Endothelial cell of umbilical vein (primary cell): ENCODE data around the gene RYR3. TPM values are rescaled to one million over a fixed set of nuclear protein-coding genes. Genes with fewer than 3 reads are reported as not detected.

Source experiments
- BruUV-seq: library from RNA; stranded (reverse); fragments of 400-500 nt; replicated peaks from 2 replicates; lab custom pipeline; 2021; lab: Mats Ljungman, UMichigan
- CTCF ChIA-PET: fragments of 300-600, 350-600 bp; sonication (Branson Sonifier 250); formaldehyde crosslinking; loops from one replicate; lab custom pipeline; 2021; ENCODE audit warnings: antibody characterized with exemption, inconsistent platforms; lab: Charles Lee
- POLR2A ChIA-PET: fragments of 300-600, 350-600 bp; sonication (Branson Sonifier 250); formaldehyde crosslinking; loops from one replicate; lab custom pipeline; 2021; ENCODE audit warnings: antibody characterized with exemption, inconsistent platforms; lab: Charles Lee
- DNase-seq: peaks from one replicate; pipeline ENCODE4 v3.0.0-alpha.2; 2011; ENCODE audit warnings: low read depth, low spot score
- FAIRE-seq: peaks from 2 replicates; lab custom pipeline; 2011; peaks lifted over from hg19 to GRCh38; lab: Jason Lieb, UNC
- H2AFZ ChIP-seq: 2 replicates; pipeline ENCODE4 v1.6.0; 2012; ENCODE audit warnings: low read depth, low read length, control low read depth, inconsistent platforms
- H3K27ac ChIP-seq: 2 replicates; pipeline ENCODE4 v1.5.1; 2011; ENCODE audit warnings: low read depth, mild to moderate bottlenecking, control low read depth, low read length, moderate library complexity; ENCODE audit not compliant: insufficient read depth
- H3K27me3 ChIP-seq, 2 experiments: 2 replicates each; pipeline versions ENCODE4 v1.6.0 to v1.6.1; 2011; ENCODE audit warnings: low read length in 2 of 2, mixed read lengths in 1 of 2; ENCODE audit not compliant: control insufficient read depth in 2 of 2, insufficient read depth in 2 of 2
- H3K36me3 ChIP-seq, 2 experiments: 2 replicates in 1 of 2; 3 replicates in 1 of 2; pipeline ENCODE4 v1.5.1; 2011; ENCODE audit warnings: low read length in 2 of 2, mild to moderate bottlenecking in 1 of 2, moderate library complexity in 1 of 2; ENCODE audit not compliant: control insufficient read depth in 2 of 2, insufficient read depth in 2 of 2; ENCODE audit errors: extremely low read depth in 1 of 2
- H3K4me1 ChIP-seq: 3 replicates; pipeline ENCODE4 v1.5.1; 2011; ENCODE audit warnings: mild to moderate bottlenecking, low read length; ENCODE audit not compliant: control insufficient read depth, insufficient read depth; ENCODE audit errors: extremely low read depth
- H3K4me2 ChIP-seq: 2 replicates; pipeline ENCODE4 v1.6.1; 2011; ENCODE audit warnings: low read length, control low read depth, mixed read lengths; ENCODE audit not compliant: insufficient read depth
- H3K4me3 ChIP-seq, 3 experiments: fragments of 200-600 bp in 1 of 3; sonication (generic), shearing (Covaris generic) in 1 of 3; replicated peaks in 1 of 3; 2 replicates each; pipeline ENCODE4 v1.5.1; 2011 to 2016; ENCODE audit warnings: control low read depth in 3 of 3, low read length in 3 of 3, mild to moderate bottlenecking in 2 of 3, inconsistent platforms in 1 of 3, low read depth in 1 of 3, moderate library complexity in 1 of 3; ENCODE audit not compliant: insufficient read depth in 1 of 3
- H3K79me2 ChIP-seq: 2 replicates; pipeline ENCODE4 v1.6.0; 2012; ENCODE audit warnings: low read length, inconsistent platforms; ENCODE audit not compliant: control insufficient read depth, insufficient read depth
- H3K9ac ChIP-seq: replicated peaks from 2 replicates; pipeline ENCODE3; 2011; ENCODE audit warnings: low read length, control low read depth; ENCODE audit not compliant: insufficient read depth; ENCODE audit errors: extremely low read depth
- H3K9me1 ChIP-seq: replicated peaks from 3 replicates; pipeline ENCODE4 v1.6.0; 2011; ENCODE audit warnings: mild to moderate bottlenecking, low read length; ENCODE audit not compliant: control insufficient read depth, insufficient read depth; ENCODE audit errors: extremely low read depth
- H3K9me3 ChIP-seq: replicated peaks from 2 replicates; pipeline ENCODE4 v1.5.1; 2012; ENCODE audit warnings: low read length, inconsistent platforms; ENCODE audit not compliant: control insufficient read depth, insufficient read depth
- H4K20me1 ChIP-seq: replicated peaks from 2 replicates; pipeline ENCODE3; 2011; ENCODE audit warnings: mild to moderate bottlenecking, low read length; ENCODE audit not compliant: control insufficient read depth, insufficient read depth; ENCODE audit errors: extremely low read depth
- EZH2 ChIP-seq: IDR thresholded peaks from 2 replicates; pipeline ENCODE4 v1.6.1; 2012; ENCODE audit warnings: borderline replicate concordance, low read depth, mild to moderate bottlenecking, moderate library complexity, low read length, inconsistent platforms; ENCODE audit not compliant: severe bottlenecking
- FOS ChIP-seq: IDR thresholded peaks from 2 replicates; pipeline ENCODE4 v1.6.1; 2011; ENCODE audit warnings: mild to moderate bottlenecking, low read length, moderate library complexity, borderline replicate concordance; ENCODE audit not compliant: insufficient read depth
- GATA2 ChIP-seq: IDR thresholded peaks from 2 replicates; pipeline ENCODE4 v1.7.0; 2011; ENCODE audit warnings: low read depth, mild to moderate bottlenecking, moderate library complexity, mixed read lengths, low read length; ENCODE audit not compliant: insufficient read length, insufficient read depth
- JUN ChIP-seq: IDR thresholded peaks from 2 replicates; pipeline ENCODE4 v1.6.1; 2011; ENCODE audit warnings: borderline replicate concordance, low read depth; ENCODE audit not compliant: insufficient read length, insufficient read depth
- MYC ChIP-seq: IDR thresholded peaks from one replicate; pipeline ENCODE4 v1.6.1; 2011; ENCODE audit warnings: mild to moderate bottlenecking, low read depth, low read length
- dilution Hi-C: fragments of 300-500 bp; cut with MboI; formaldehyde crosslinking; loops from one replicate; pipeline ENCODE4 v1.15.0; 2019; ENCODE audit warnings: low sequenced_read_pairs; ENCODE audit not compliant: extremely low pct_ligation_motif_present
- intact Hi-C: fragments of 100-400 bp; cut with micrococcal nuclease; formaldehyde crosslinking; loops from one replicate; pipeline ENCODE4 v1.10.0; 2022
- polyA plus RNA-seq, 4 experiments: library from polyadenylated mRNA; depleted of rRNA in 3 of 4; stranded (reverse) in 3 of 4; unstranded in 1 of 4; fragments of >200 nt; gene quantifications; 2 replicates each; pipeline versions ENCODE4 v1.2.1 to v1.2.3, GENCODE V29; 2011 to 2012; ENCODE audit warnings: missing spikeins in 1 of 4
- total RNA-seq: library from RNA; stranded (reverse); gene quantifications from 2 replicates; pipeline ENCODE4 v1.2.3, GENCODE V29; 2021
- TF ChIP-seq, protein P1 (sequence below): IDR thresholded peaks from 2 replicates; pipeline ENCODE4 v1.6.1; 2011; ENCODE audit not compliant: insufficient read depth, insufficient read length
- TF ChIP-seq, protein P2 (sequence below), 2 donors: IDR thresholded peaks; 1 replicate in 1 of 2; 2 replicates in 1 of 2; pipeline ENCODE4 v1.5.1; 2011; ENCODE audit warnings: low read length in 2 of 2, mild to moderate bottlenecking in 2 of 2, moderate library complexity in 2 of 2, control low read depth in 1 of 2, inconsistent platforms in 1 of 2, low read depth in 1 of 2; ENCODE audit not compliant: insufficient read depth in 1 of 2; ENCODE audit errors: extremely low read depth in 1 of 2

RYR3 gene
- total and polyA plus RNA-seq, 2 donors (not counting 3 experiments of a cell fraction or from before 2014, with no cell fraction given): not detected

DNA sequence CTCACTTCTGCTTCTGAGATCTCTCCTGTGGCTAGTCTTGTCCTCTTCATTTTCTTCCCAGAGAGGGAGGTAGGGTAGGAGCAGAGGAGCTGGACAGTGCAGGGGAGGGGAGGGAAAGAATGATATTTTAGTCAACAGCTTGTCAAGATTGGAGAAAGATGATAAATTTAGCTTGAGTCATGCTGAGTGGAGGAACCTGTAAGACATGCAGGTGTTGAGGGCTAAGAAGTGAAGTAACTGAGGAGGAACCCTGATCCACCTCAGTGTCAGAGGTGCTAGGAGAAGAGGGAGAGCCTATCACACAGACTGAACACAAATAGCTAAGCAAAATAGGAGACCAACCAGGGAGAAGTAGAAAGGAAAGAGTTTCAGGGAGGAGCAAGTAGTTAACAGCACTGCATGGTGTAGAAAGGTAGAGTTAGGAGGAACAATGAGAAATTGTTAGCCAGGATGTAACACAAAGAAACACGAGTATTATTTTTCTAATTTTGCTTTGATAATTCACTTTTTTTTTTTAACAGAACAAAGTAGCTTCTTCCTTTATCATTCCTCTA is 549.3 kb downstream of the RYR3 start:
- no peak for DNase-seq

More for the DNA sequence above, 549.3 kb downstream of the RYR3 start:
- H3K27ac ChIP-seq: no peak overlapping the region
- H3K4me2 ChIP-seq: no peak overlapping the region
- H3K36me3 ChIP-seq: no peaks in the 10 kb centered on the region
- no peaks in the 10 kb centered on the region for H3K4me1 ChIP-seq
- H3K9me3 ChIP-seq: no peaks in the 10 kb centered on the region
- intact Hi-C loops (no loop called here), dilution Hi-C loops (no loop called here)
- no peak for TF ChIP-seq FOS
- no peak for TF ChIP-seq EZH2
- no peak for TF ChIP-seq MYC
- TF ChIP-seq GATA2: no peak
- TF ChIP-seq, protein P1, sequence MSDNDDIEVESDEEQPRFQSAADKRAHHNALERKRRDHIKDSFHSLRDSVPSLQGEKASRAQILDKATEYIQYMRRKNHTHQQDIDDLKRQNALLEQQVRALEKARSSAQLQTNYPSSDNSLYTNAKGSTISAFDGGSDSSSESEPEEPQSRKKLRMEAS: no peak
- no peak for TF ChIP-seq JUN
- TF ChIP-seq, protein P2, sequence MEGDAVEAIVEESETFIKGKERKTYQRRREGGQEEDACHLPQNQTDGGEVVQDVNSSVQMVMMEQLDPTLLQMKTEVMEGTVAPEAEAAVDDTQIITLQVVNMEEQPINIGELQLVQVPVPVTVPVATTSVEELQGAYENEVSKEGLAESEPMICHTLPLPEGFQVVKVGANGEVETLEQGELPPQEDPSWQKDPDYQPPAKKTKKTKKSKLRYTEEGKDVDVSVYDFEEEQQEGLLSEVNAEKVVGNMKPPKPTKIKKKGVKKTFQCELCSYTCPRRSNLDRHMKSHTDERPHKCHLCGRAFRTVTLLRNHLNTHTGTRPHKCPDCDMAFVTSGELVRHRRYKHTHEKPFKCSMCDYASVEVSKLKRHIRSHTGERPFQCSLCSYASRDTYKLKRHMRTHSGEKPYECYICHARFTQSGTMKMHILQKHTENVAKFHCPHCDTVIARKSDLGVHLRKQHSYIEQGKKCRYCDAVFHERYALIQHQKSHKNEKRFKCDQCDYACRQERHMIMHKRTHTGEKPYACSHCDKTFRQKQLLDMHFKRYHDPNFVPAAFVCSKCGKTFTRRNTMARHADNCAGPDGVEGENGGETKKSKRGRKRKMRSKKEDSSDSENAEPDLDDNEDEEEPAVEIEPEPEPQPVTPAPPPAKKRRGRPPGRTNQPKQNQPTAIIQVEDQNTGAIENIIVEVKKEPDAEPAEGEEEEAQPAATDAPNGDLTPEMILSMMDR (IDR thresholded peaks at IDR 0.05; ENCODE audit: extremely low read depth in 1 of 2, insufficient read depth in 1 of 2, low read depth in 1 of 2, low read length in 2 of 2): no peak
- H3K4me3 ChIP-seq: no peak overlapping the region
- no peaks in the 10 kb centered on the region for H3K27me3 ChIP-seq
- BruUV-seq: no TSS peak
- H4K20me1 ChIP-seq: no peaks in the 10 kb centered on the region
- no peaks in the 10 kb centered on the region for H3K9me1 ChIP-seq
- no peak overlapping the region for H3K9ac ChIP-seq
- ChIA-PET CTCF (interaction anchor here (0.6 kb wide), 1 partner anchor 22 kb away, joined by 3 read pairs; no protein-coding TSS in a partner anchor), POLR2A (no interaction called here)
- no peak overlapping the region for H2AFZ ChIP-seq
- FAIRE-seq: no peak
- H3K79me2 ChIP-seq: no peaks in the 10 kb centered on the region
